ENCODE measurements around the gene TNNI2.

The TNNI2 gene

GRCh38 chr11:1843796-1844195 is 5.0 kb downstream of the TNNI2 start:
- no peak for TF ChIP-seq CTCF (IDR thresholded peaks at IDR 0.05)

- TF ChIP-seq CTCF (IDR thresholded peaks at IDR 0.05) = no peak
These were observed 5.7 kb downstream of the TNNI2 start for GRCh38 chr11:1844221-1845094.

- no peak for TF ChIP-seq CTCF (IDR thresholded peaks at IDR 0.05)
These were observed 6.3 kb downstream of the TNNI2 start for GRCh38 chr11:1845095-1845429.

GRCh38 chr11:1845561-1846452 is 7.0 kb downstream of the TNNI2 start:
- TF ChIP-seq CTCF (IDR thresholded peaks at IDR 0.05) = no peak

- no peak for TF ChIP-seq CTCF (IDR thresholded peaks at IDR 0.05)
These were observed 7.7 kb downstream of the TNNI2 start for GRCh38 chr11:1846453-1846932.

- TF ChIP-seq CTCF (IDR thresholded peaks at IDR 0.05) = no peak
These were observed 8.4 kb downstream of the TNNI2 start for GRCh38 chr11:1847006-1847735.
